Stimulated activated CD8-positive, alpha-beta memory T cell treated with anti-CD3 and anti-CD28 coated beads, Interleukin-12 subunit alpha, Interleukin-12 subunit beta, amount 100 ng/mL, for 24 hours (primary cell): ENCODE measurements around the gene BPIFB1.

Experiments used
- DNase-seq: peaks from one replicate; pipeline ENCODE4 v3.0.0-alpha.2; 2020; ENCODE audit errors: extremely low read depth

BPIFB1 gene

GRCh38 chr20:33272155-33272873 is 10.7 kb upstream of the BPIFB1 start:
- no peak for DNase-seq

DNA sequence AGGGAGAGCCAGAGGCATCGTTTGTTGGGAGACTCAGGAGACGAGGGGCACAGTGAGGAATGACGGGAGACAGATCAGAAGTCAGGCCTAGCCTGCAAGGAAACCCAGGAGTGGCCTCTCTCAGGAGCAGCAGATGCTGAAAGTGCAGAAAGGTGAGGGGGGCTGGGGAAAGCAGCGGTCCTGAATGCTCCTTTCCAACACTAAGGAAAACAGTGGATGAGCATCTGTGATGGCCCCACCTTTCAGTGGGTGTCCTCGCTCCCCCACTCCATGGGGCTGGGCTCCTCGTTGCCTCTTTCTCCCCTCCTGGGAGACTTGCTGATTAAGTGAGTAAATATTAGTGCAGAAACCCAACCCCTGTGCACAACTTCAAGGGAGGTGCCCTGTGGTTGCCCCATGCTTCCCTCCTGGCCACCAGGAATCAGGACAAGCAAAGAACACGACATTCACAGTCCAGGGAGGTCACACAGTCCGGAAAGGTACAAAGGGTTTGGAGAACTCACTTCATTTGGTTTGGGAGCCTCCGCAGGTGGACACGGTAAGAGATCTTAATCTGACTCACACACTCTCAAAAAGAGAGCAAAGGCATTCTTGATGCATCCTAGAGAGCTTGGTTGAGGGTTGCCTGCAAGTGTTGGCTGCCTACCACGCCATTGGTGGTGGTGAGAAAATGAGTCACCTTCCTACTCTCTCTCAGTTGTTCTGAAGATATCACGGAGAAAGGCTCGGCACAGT is 9.7 kb upstream of the BPIFB1 start:
- DNase-seq, result no peak

DNA sequence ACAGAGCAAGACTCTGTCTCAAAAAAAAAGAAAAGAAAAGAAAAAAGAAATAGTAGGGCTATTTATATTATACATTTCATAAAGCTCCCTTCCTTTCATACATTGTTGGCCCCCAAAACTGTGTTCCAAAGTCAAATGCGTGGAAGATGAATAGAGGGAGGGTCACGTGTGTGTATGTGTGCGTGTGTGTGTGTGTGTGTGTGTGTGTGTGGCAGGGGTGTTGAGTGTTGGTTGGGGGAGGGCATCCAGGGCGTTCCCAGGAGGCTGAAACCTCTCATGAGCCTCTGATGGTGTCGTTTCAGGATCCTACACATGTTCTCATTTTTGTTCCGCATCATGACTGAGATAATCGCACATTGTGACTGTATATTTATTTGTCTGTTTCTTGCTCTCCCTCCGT is 7.8 kb upstream of the BPIFB1 start:
- no peak for DNase-seq

GRCh38 chr20:33275871-33276270 is 7.1 kb upstream of the BPIFB1 start:
- no peak for DNase-seq

GRCh38 chr20:33276303-33277113 is 6.5 kb upstream of the BPIFB1 start:
- no peak for DNase-seq

GRCh38 chr20:33277471-33278441 is 5.3 kb upstream of the BPIFB1 start:
- DNase-seq, result no peak

GRCh38 chr20:33278700-33279099 is 4.3 kb upstream of the BPIFB1 start:
- no peak for DNase-seq

DNA sequence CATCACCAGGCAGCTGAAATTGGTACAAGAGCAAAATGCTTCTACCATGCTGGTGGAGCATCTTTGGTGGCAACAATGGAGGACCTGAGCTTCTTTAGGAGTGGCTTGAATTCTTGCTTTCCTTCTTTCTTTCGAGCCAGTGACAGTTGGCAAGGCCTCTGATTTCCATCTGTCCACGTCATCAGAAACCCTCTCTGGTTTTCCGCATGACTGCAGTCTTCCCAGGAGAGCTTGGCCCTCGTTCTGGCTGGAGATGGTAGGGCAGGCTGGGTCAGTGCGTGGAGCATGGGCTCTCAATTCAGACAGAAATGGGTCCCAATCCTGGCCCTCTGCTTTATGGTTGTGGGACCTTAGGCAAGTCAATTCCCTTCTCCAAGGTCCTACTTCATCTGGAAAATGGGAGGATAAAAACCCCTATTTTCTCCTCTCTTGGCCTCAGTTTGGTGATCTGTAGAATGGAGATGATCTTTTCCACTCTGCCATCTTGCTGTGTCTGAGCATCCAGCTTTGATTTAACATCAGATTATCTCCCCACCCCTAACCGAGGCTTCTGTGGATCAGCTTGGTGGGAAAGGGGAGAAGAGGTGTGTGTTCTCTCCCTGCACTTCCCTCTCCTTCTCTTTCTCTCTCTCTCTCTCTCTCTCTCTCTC is 3.6 kb upstream of the BPIFB1 start:
- no peak for DNase-seq

DNA sequence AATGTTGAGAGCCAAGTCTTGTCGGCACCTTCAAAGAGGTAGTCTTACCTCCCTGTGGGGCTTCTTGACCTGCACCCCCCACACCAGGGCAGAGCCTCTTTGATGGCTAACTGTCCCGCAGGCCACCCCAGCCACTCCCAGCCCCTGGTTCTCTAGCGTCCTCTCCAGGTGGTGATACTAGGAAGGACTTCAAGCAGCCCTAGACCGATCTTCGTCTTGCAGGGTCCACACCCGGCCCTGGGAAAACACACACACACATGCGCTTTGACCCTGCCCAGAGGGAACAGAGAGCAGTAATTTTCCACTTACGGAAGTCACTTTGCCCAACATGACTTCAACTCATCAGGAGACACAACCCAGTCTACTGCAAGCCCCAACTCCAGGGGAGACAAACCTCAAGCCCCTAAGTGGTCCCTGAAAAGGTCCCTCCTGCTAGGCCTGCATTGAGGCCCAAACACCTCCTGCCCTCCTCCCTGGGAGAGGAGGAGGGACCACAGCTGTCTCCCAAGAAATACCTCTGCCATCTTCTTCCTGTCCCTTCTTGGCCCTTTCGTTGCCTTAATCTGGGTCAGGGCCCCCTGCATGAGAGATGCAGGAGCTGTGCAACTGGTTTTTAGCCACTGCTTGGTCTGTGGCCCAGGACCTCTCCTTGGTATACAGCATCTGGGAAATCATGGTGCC is 2.9 kb upstream of the BPIFB1 start:
- DNase-seq, result no peak

DNA sequence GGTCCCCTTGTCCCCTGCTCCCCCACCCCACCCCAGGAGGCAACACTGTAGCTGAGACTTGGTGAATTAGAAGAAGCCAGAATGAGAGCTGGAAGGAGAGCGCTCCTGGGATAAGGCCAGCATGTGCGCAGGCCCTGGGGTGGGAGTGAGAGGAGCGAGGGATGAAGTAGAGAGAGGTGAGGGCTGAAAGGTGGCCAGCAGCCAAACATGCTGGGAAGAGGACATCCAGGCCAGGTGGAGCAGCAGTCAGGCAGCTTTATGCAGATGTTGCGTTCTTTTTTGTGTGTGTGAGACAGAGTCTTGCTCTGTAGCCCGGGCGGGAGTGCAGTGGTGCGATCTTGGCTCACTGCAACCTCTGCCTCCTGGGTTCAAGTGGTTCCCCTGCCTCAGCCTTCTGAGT is 2.2 kb upstream of the BPIFB1 start:
- no peak for DNase-seq

DNA sequence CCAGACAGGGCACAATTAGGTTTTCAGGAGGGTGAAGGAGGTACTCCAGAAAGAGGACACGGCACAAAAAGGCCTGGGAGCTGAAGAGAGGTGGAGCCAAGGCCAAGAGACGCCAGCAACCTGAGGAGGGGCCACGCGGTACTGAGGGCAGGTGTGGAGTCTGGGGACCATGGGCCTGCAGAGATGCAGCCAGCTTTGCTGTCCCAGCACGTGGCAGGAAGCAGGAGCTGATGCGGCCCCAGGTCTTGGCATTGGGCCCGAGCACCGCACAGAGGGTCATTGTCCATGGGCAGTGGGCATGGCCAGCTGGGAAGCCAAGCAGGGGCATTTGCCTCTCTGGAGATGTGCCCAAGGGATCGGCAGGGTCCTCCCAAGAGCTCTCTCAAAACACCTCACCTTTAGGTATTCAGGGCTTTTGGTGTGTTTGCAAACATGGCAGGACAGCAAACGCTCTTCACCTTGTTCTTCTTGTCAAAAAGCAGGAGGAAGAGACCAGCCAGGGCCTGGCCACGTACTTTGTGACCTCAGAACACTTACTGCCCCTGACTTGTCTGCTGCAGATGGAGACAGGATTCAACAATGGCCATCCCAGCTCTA is 1.4 kb upstream of the BPIFB1 start:
- no peak for DNase-seq

GRCh38 chr20:33282196-33282934 is 649 bp upstream of the BPIFB1 start:
- no peak for DNase-seq

- DNase-seq, result no peak
Observed at GRCh38 chr20:33284284-33284683, 1.3 kb downstream of the BPIFB1 start.

GRCh38 chr20:33284937-33285336 is 1.9 kb downstream of the BPIFB1 start:
- no peak for DNase-seq

DNA sequence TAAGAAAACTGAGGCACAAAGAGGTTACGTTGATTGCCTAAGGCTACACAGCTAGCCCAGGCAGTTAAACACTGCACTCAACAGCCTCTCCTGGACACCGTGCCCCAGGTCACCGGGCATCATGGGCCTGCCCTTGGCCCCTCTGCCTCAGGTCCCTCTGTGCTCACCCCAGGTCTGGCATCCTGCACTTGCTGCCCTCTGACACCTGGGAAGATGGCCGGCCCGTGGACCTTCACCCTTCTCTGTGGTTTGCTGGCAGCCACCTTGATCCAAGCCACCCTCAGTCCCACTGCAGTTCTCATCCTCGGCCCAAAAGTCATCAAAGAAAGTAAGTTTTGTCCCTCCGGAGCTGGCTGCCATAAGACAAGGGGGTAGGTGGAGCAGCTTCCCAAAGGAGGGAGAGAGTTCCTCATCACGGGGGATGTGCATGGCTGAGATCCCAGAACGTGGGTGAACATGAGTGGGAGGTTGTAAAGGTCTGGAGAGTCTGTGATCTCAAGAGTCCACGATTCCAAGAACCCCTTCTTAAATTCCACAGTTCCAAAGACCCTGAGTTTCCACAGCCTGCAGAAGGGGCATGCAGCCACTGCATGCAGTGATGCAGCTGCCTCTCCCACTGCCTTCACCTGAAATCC is 3.0 kb downstream of the BPIFB1 start:
- DNase-seq, result no peak

- DNase-seq, result no peak
Observed at GRCh38 chr20:33287884-33288283, 4.9 kb downstream of the BPIFB1 start.

DNA sequence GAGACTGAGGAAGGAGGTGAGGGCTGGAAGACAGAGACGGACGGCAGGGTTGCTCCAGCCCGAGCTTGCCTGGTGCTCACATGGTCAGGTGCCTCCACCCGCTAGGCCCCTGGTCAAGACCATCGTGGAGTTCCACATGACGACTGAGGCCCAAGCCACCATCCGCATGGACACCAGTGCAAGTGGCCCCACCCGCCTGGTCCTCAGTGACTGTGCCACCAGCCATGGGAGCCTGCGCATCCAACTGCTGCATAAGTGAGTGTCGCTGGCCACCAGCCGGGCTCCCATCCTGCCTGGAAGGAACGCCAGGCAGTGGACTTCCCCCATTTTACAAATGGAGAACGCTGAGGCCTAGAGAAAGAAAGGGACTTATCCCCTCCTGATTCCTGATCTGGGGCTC is 7.8 kb downstream of the BPIFB1 start:
- DNase-seq, result no peak

- DNase-seq, result no peak
Observed at GRCh38 chr20:33291416-33291815, 8.4 kb downstream of the BPIFB1 start.
